Panc1 (cell line): Measurements from ENCODE around the gene FAAH2. TPM values are rescaled to one million over a fixed set of nuclear protein-coding genes. Genes with fewer than 3 reads are reported as not detected.
"Not testable (repeated sequence)": the region's sequence is repeated elsewhere in the genome, so short reads cannot be mapped to it uniquely, and the experiment has no call there.

Experiments used
- ATAC-seq: fragments of 200-7000 bp; cut with Tn5 transposase; 2 replicates; pipeline ENCODE4 v1.9.1; 2020; ENCODE audit warnings: mild to moderate bottlenecking, moderate library complexity
- BruUV-seq: library from RNA; stranded (reverse); fragments of 400-500 nt; replicated peaks from 2 replicates; lab custom pipeline; 2021; lab: Mats Ljungman, UMichigan
- CTCF ChIA-PET: fragments of 300-600 bp; sonication (Branson Sonifier 250); formaldehyde crosslinking; loops from one replicate; lab custom pipeline; 2022; ENCODE audit warnings: antibody characterized with exemption; lab: Charles Lee
- POLR2A ChIA-PET: fragments of 300-600 bp; sonication (Branson Sonifier 250); formaldehyde crosslinking; loops from one replicate; lab custom pipeline; 2022; ENCODE audit warnings: antibody characterized with exemption; lab: Charles Lee
- DNase-seq: peaks from one replicate; pipeline ENCODE4 v3.0.0-alpha.2; 2010; ENCODE audit warnings: low read depth, low spot score
- H3K27ac ChIP-seq: 2 replicates; pipeline ENCODE4 v1.5.1; 2011; ENCODE audit warnings: mild to moderate bottlenecking, low read length, inconsistent platforms
- H3K27me3 ChIP-seq: fragments of 200-500 bp; sonication (Bioruptor generic); 2 replicates; pipeline ENCODE4 v1.6.0; 2014; ENCODE audit warnings: low read length, inconsistent platforms; ENCODE audit not compliant: control insufficient read depth, insufficient read depth
- H3K36me3 ChIP-seq: fragments of 200-500 bp; sonication (Bioruptor generic); 2 replicates; pipeline ENCODE4 v1.5.1; 2014; ENCODE audit warnings: inconsistent platforms, mild to moderate bottlenecking, low read length, moderate library complexity; ENCODE audit not compliant: control insufficient read depth, insufficient read depth
- H3K4me1 ChIP-seq: 2 replicates; pipeline ENCODE4 v1.5.1; 2011; ENCODE audit warnings: inconsistent platforms, mild to moderate bottlenecking, low read length, moderate library complexity; ENCODE audit not compliant: control insufficient read depth, insufficient read depth
- H3K4me3 ChIP-seq, 2 experiments: 2 replicates each; pipeline ENCODE4 v1.5.1; 2011 to 2012; ENCODE audit warnings: low read depth in 2 of 2, low read length in 2 of 2, mild to moderate bottlenecking in 2 of 2, inconsistent platforms in 1 of 2, moderate library complexity in 1 of 2
- H3K9me3 ChIP-seq: fragments of 200-500 bp; sonication (Bioruptor generic); 2 replicates; pipeline ENCODE4 v1.5.1; 2014; ENCODE audit warnings: low read depth, mild to moderate bottlenecking, inconsistent platforms, low read length, moderate library complexity; ENCODE audit not compliant: control insufficient read depth, insufficient read depth
- POLR2AphosphoS5 ChIP-seq: IDR thresholded peaks from 2 replicates; pipeline ENCODE4 v1.6.1; 2012; ENCODE audit warnings: mild to moderate bottlenecking, low read depth, low read length, moderate library complexity
- SIN3A ChIP-seq: IDR thresholded peaks from 2 replicates; pipeline ENCODE4 v1.6.1; 2012; ENCODE audit warnings: low read depth, mild to moderate bottlenecking, low read length, moderate library complexity, borderline replicate concordance; ENCODE audit not compliant: insufficient read depth
- TCF7L2 ChIP-seq: IDR thresholded peaks from 2 replicates; pipeline ENCODE4 v1.6.1; 2011; ENCODE audit warnings: mild to moderate bottlenecking, low read depth, low read length, inconsistent platforms
- in situ Hi-C: cut with HindIII; loops from 2 replicates; pipeline ENCODE4 v1.10.0; 2016; ENCODE audit warnings: low sequenced_read_pairs, low pct_unique_long_range_greater_than_20kb
- intact Hi-C: fragments of 100-400 bp; cut with micrococcal nuclease; formaldehyde crosslinking; loops from one replicate; pipeline ENCODE4 v1.10.0; 2022; ENCODE audit not compliant: unreplicated experiment
- total RNA-seq: library from RNA; stranded (reverse); gene quantifications from one replicate; pipeline ENCODE4 v1.2.1, GENCODE V29; 2021; ENCODE audit not compliant: unreplicated experiment
- TF ChIP-seq, protein P1 (sequence below), 2 experiments: IDR thresholded peaks; 2 replicates each; pipeline ENCODE4 v1.6.1; 2011 to 2012; ENCODE audit warnings: low read depth in 2 of 2, control low read depth in 1 of 2, low read length in 1 of 2, mild to moderate bottlenecking in 1 of 2, moderate library complexity in 1 of 2; ENCODE audit not compliant: insufficient read depth in 1 of 2
- TF ChIP-seq, protein P2 (sequence below): fragments of 450-650 bp; IDR thresholded peaks from 2 replicates; pipeline ENCODE4 v1.5.1; 2017; ENCODE audit warnings: mild to moderate bottlenecking

FAAH2 gene
- total RNA-seq, 1 experiment from 2014 or later, result 0.10 TPM

DNA sequence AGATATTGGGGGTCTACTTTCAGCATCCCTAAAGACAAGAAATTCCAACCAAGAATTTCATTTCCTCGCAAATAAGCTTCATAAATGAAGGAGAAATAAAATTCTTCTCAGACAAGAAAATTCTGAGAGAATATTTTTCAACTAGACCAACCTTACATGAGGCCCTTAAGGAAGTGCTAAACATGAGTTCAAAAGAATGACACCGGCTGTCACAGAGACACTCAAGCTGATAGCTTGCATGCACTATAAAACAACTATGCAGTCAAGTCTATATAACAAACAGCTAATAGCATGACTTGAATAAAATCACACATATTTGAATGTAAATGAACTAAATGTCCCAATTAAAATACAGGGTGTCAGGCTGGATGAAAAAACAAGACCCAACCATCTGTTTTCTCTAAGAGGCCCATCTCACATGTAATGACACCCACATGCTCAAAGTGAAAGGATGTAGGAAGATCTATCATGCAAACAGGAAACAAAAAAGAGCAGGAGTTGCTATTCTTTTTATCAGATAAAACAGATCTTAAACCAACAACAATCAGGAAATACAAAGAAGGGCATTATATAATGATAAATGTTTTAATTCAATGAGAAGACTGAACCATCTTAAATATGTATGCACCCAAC is 27.2 kb downstream of the FAAH2 start:
- no peak overlapping the region for H3K4me3 ChIP-seq
- ChIA-PET POLR2A (no interaction called here), CTCF (no interaction called here)
- no peaks in the 10 kb centered on the region for H3K4me1 ChIP-seq
- no peak overlapping the region for H3K27ac ChIP-seq
- intact Hi-C loops, result no loop called here
- BruUV-seq, result no TSS peak
- in situ Hi-C loops, result no loop called here
- no peaks in the 10 kb centered on the region for H3K27me3 ChIP-seq
- no peaks in the 10 kb centered on the region for H3K9me3 ChIP-seq
- DNase-seq (no peak), ATAC-seq (no peak)
- no peaks in the 10 kb centered on the region; the same call in 1 of the 2 replicates for H3K36me3 ChIP-seq
- TF ChIP-seq TCF7L2, result no peak
- no peak for TF ChIP-seq POLR2AphosphoS5
- no peak for TF ChIP-seq SIN3A
- TF ChIP-seq, protein P1, sequence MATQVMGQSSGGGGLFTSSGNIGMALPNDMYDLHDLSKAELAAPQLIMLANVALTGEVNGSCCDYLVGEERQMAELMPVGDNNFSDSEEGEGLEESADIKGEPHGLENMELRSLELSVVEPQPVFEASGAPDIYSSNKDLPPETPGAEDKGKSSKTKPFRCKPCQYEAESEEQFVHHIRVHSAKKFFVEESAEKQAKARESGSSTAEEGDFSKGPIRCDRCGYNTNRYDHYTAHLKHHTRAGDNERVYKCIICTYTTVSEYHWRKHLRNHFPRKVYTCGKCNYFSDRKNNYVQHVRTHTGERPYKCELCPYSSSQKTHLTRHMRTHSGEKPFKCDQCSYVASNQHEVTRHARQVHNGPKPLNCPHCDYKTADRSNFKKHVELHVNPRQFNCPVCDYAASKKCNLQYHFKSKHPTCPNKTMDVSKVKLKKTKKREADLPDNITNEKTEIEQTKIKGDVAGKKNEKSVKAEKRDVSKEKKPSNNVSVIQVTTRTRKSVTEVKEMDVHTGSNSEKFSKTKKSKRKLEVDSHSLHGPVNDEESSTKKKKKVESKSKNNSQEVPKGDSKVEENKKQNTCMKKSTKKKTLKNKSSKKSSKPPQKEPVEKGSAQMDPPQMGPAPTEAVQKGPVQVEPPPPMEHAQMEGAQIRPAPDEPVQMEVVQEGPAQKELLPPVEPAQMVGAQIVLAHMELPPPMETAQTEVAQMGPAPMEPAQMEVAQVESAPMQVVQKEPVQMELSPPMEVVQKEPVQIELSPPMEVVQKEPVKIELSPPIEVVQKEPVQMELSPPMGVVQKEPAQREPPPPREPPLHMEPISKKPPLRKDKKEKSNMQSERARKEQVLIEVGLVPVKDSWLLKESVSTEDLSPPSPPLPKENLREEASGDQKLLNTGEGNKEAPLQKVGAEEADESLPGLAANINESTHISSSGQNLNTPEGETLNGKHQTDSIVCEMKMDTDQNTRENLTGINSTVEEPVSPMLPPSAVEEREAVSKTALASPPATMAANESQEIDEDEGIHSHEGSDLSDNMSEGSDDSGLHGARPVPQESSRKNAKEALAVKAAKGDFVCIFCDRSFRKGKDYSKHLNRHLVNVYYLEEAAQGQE (IDR thresholded peaks at IDR 0.05; ENCODE audit: insufficient read depth in 1 of 2, low read depth in 2 of 2, low read length in 1 of 2), result no peak
- TF ChIP-seq, protein P2, sequence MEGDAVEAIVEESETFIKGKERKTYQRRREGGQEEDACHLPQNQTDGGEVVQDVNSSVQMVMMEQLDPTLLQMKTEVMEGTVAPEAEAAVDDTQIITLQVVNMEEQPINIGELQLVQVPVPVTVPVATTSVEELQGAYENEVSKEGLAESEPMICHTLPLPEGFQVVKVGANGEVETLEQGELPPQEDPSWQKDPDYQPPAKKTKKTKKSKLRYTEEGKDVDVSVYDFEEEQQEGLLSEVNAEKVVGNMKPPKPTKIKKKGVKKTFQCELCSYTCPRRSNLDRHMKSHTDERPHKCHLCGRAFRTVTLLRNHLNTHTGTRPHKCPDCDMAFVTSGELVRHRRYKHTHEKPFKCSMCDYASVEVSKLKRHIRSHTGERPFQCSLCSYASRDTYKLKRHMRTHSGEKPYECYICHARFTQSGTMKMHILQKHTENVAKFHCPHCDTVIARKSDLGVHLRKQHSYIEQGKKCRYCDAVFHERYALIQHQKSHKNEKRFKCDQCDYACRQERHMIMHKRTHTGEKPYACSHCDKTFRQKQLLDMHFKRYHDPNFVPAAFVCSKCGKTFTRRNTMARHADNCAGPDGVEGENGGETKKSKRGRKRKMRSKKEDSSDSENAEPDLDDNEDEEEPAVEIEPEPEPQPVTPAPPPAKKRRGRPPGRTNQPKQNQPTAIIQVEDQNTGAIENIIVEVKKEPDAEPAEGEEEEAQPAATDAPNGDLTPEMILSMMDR, result no peak

DNA sequence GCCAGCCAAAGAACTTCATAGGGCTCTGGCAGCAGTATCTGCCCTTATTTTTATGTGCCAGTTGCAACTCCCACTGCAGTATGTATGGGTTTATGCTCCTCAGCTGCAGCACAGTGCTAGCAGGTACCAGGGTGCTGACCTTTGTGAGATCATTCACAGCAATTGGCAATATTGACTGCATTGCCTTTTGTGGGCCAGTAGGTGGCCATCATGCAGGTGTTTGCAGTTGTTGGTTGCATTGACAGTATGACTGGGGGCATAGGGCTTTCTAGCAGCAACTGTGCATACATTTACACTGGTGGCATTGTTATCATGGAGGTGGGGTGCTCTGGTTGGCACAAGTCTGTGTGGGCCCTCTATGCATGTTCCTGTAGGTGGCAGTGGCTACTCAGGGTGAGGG is 42.5 kb downstream of the FAAH2 start:
- in situ Hi-C loops, result no loop called here
- Histone ChIP-seq H3K27me3 (no peaks in the 10 kb centered on the region), H3K36me3 (no peaks in the 10 kb centered on the region), H3K27ac (no peak overlapping the region), H3K9me3 (no peaks in the 10 kb centered on the region), H3K4me3 (no peak overlapping the region), H3K4me1 (no peaks in the 10 kb centered on the region)
- POLR2A ChIA-PET, result no interaction called here
- CTCF ChIA-PET, result no interaction called here
- intact Hi-C loops, result no loop called here
- TF ChIP-seq TCF7L2 (no peak), SIN3A (no peak), POLR2AphosphoS5 (no peak)
- TF ChIP-seq, protein P1 (IDR thresholded peaks at IDR 0.05; ENCODE audit: insufficient read depth in 1 of 2, low read depth in 2 of 2, low read length in 1 of 2), result no peak
- TF ChIP-seq, protein P2, result no peak
- no TSS peak for BruUV-seq
- no peak for DNase-seq
- ATAC-seq, result no peak

- H3K27ac ChIP-seq, H3K27me3 ChIP-seq, DNase-seq, H3K4me1 ChIP-seq, BruUV-seq, H3K9me3 ChIP-seq, in situ Hi-C loops, H3K4me3 ChIP-seq, H3K36me3 ChIP-seq, intact Hi-C loops, ATAC-seq, POLR2A ChIA-PET, CTCF ChIA-PET: not testable (repeated sequence)
Observed at GRCh38 chrX:57335790-57336189, 49.3 kb downstream of the FAAH2 start.
